ENCODE measurements around the gene OSBPL2. TPM values are rescaled to one million over a fixed set of nuclear protein-coding genes. Genes with fewer than 3 reads are reported as not detected.

OSBPL2 gene
- total and polyA plus RNA-seq, 4 donors, result 9.9 to 19.7 (median 12.3) TPM

DNA sequence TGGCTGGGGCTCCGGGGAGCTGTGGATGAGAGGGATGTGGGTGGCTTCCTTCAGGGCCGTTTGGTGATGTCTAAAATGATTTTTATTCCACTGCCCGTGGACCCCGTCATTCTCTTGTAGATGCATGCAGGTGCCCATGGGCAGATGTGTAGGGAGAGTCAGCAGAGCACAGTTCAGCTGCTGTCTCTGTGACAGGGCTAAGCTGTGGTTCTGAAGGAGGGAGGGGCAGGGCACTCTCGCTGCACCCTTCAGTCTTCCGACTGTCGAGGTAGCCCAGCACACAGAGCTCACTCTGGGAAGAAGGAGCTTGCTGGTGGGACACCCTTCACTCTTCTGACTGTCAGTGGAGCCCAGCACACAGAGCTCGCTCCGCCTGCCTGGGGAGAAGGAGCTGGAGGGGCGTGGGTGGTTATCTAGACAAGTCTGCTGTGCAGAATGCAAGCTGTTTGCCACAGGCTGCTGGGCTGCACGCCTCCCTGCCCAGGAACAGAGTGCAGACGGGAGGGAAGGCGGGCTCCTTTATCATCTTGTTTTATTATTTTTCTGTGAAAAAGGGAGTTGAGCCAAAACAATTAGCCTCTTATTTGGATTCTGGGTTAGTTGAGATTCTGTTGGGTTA lies 36.1 kb downstream of the OSBPL2 start (continued):
- TF ChIP-seq, protein P1, sequence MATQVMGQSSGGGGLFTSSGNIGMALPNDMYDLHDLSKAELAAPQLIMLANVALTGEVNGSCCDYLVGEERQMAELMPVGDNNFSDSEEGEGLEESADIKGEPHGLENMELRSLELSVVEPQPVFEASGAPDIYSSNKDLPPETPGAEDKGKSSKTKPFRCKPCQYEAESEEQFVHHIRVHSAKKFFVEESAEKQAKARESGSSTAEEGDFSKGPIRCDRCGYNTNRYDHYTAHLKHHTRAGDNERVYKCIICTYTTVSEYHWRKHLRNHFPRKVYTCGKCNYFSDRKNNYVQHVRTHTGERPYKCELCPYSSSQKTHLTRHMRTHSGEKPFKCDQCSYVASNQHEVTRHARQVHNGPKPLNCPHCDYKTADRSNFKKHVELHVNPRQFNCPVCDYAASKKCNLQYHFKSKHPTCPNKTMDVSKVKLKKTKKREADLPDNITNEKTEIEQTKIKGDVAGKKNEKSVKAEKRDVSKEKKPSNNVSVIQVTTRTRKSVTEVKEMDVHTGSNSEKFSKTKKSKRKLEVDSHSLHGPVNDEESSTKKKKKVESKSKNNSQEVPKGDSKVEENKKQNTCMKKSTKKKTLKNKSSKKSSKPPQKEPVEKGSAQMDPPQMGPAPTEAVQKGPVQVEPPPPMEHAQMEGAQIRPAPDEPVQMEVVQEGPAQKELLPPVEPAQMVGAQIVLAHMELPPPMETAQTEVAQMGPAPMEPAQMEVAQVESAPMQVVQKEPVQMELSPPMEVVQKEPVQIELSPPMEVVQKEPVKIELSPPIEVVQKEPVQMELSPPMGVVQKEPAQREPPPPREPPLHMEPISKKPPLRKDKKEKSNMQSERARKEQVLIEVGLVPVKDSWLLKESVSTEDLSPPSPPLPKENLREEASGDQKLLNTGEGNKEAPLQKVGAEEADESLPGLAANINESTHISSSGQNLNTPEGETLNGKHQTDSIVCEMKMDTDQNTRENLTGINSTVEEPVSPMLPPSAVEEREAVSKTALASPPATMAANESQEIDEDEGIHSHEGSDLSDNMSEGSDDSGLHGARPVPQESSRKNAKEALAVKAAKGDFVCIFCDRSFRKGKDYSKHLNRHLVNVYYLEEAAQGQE (IDR thresholded peaks at IDR 0.05), result no peak
- TF ChIP-seq RAD21 (IDR thresholded peaks at IDR 0.05) (no peak), FOXA1 (IDR thresholded peaks at IDR 0.05) (no peak), FOXA2 (IDR thresholded peaks at IDR 0.05) (no peak)

DNA sequence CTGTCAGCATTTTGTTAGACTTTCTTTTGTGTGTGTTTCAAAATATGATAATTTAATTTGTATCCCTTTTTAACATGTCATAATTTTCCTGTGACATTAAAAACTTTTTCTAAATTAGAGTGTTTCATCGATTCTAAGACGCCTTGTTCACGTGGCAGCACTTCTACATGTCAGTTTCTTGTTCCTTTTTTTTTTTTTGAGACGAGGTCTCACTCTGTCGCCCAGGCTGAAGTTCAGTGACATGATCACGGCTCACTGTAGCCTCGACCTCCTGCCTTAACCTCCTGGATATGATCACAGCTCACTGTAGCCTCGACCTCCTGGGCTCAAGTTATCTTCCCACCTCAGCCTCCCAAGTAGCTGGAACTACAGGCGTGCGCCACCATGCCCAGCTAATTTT lies 36.9 kb downstream of the OSBPL2 start:
- Histone ChIP-seq H3K27me3 (ENCODE audit: control insufficient read depth in 4 of 4, insufficient read depth in 4 of 4, low read length in 3 of 4) (no peaks in the 10 kb centered on the region), H3K36me3 (ENCODE audit: control insufficient read depth in 4 of 4, insufficient read depth in 3 of 4, low read depth in 1 of 4, low read length in 3 of 4) (peaks cover 16 to 55% (median 32%) of the 10 kb centered on the region in 4 donors), H3K9me3 (ENCODE audit: control insufficient read depth in 4 of 4, low read length in 3 of 4) (no peaks in the 10 kb centered on the region), H3K4me1 (ENCODE audit: control insufficient read depth in 4 of 4, insufficient read depth in 4 of 4, low read length in 3 of 4) (no peaks in the 10 kb centered on the region), H3K27ac (ENCODE audit: low read depth in 1 of 2, low read length in 2 of 2) (no peak overlapping the region), H3K4me3 (ENCODE audit: low read depth in 1 of 3, low read length in 3 of 3) (no peak overlapping the region), H3K9ac (ENCODE audit: low read depth in 1 of 2, low read length in 2 of 2) (no peak overlapping the region)
- WGBS, result 91% methylated on average over 10 of the region's 10 CpGs
- TF ChIP-seq, protein P1 (IDR thresholded peaks at IDR 0.05), result no peak
- TF ChIP-seq HNF4G (IDR thresholded peaks at IDR 0.05), result no peak
- no peak for DNase-seq (ENCODE audit: low spot score)

DNA sequence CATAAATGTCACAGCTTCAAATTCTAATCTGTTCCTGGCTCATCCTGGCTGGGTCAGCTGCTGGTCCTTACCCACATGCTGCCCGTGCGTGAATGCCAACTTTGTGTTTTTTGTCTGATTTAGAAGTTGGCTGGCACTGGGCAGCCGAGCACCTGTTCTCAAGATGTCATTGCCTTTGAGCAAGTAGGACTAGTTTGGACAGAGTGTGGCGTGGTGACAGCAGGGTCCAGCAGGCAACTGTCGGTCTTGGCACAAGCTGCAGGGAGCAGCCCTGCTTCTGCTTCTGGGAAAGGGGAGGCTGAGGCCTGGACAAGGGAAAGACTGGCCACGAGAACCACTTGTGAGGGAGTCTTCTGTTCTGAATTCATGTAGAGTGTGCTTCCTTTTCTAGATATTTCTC lies 38.1 kb downstream of the OSBPL2 start:
- Histone ChIP-seq H3K27me3 (ENCODE audit: control insufficient read depth in 4 of 4, insufficient read depth in 4 of 4, low read length in 3 of 4) (no peaks in the 10 kb centered on the region), H3K4me1 (ENCODE audit: control insufficient read depth in 4 of 4, insufficient read depth in 4 of 4, low read length in 3 of 4) (no peaks in the 10 kb centered on the region), H3K27ac (ENCODE audit: low read depth in 1 of 2, low read length in 2 of 2) (no peak overlapping the region), H3K9me3 (ENCODE audit: control insufficient read depth in 4 of 4, low read length in 3 of 4) (no peaks in the 10 kb centered on the region), H3K9ac (ENCODE audit: low read depth in 1 of 2, low read length in 2 of 2) (no peak overlapping the region), H3K36me3 (ENCODE audit: control insufficient read depth in 4 of 4, insufficient read depth in 3 of 4, low read depth in 1 of 4, low read length in 3 of 4) (peaks cover 20 to 67% (median 41%) of the 10 kb centered on the region in 4 donors), H3K4me3 (ENCODE audit: low read depth in 1 of 3, low read length in 3 of 3) (no peak overlapping the region)
- DNase-seq (ENCODE audit: low spot score), result no peak
- WGBS, result 86% methylated on average over 6 of the region's 6 CpGs
- TF ChIP-seq, protein P2, sequence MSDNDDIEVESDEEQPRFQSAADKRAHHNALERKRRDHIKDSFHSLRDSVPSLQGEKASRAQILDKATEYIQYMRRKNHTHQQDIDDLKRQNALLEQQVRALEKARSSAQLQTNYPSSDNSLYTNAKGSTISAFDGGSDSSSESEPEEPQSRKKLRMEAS (IDR thresholded peaks at IDR 0.05), result no peak
- TF ChIP-seq HNF4A (conservative IDR thresholded peaks at IDR 0.05) (no peak), TAF1 (conservative IDR thresholded peaks at IDR 0.05) (no peak), HNF4G (IDR thresholded peaks at IDR 0.05) (no peak), FOXA2 (IDR thresholded peaks at IDR 0.05) (no peak), GABPA (IDR thresholded peaks at IDR 0.05 in 1 of 2, conservative IDR thresholded peaks at IDR 0.05 in 1 of 2) (no peak), YY1 (IDR thresholded peaks at IDR 0.05) (no peak), JUND (IDR thresholded peaks at IDR 0.05) (no peak), SP1 (IDR thresholded peaks at IDR 0.05) (no peak), RAD21 (IDR thresholded peaks at IDR 0.05) (no peak), EGR1 (IDR thresholded peaks at IDR 0.05; ENCODE audit: low read depth in 2 of 2) (no peak)
- TF ChIP-seq, protein P3, sequence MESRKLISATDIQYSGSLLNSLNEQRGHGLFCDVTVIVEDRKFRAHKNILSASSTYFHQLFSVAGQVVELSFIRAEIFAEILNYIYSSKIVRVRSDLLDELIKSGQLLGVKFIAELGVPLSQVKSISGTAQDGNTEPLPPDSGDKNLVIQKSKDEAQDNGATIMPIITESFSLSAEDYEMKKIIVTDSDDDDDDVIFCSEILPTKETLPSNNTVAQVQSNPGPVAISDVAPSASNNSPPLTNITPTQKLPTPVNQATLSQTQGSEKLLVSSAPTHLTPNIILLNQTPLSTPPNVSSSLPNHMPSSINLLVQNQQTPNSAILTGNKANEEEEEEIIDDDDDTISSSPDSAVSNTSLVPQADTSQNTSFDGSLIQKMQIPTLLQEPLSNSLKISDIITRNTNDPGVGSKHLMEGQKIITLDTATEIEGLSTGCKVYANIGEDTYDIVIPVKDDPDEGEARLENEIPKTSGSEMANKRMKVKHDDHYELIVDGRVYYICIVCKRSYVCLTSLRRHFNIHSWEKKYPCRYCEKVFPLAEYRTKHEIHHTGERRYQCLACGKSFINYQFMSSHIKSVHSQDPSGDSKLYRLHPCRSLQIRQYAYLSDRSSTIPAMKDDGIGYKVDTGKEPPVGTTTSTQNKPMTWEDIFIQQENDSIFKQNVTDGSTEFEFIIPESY (IDR thresholded peaks at IDR 0.05), result no peak
- TF ChIP-seq, protein P4, sequence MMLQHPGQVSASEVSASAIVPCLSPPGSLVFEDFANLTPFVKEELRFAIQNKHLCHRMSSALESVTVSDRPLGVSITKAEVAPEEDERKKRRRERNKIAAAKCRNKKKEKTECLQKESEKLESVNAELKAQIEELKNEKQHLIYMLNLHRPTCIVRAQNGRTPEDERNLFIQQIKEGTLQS (IDR thresholded peaks at IDR 0.05), result no peak

Data from liver (tissue), 9 donors.